ENCODE results near the gene ATP10A.
A peak's percentile ranks its signal among the peaks of the same experiment; 100 is the strongest.
"Not testable (repeated sequence)": the region's sequence is repeated elsewhere in the genome, so short reads cannot be mapped to it uniquely, and the experiment has no call there.

ATP10A gene

GRCh38 chr15:25773248-25773647 is 89.9 kb downstream of the ATP10A start:
- TF ChIP-seq, protein P1, sequence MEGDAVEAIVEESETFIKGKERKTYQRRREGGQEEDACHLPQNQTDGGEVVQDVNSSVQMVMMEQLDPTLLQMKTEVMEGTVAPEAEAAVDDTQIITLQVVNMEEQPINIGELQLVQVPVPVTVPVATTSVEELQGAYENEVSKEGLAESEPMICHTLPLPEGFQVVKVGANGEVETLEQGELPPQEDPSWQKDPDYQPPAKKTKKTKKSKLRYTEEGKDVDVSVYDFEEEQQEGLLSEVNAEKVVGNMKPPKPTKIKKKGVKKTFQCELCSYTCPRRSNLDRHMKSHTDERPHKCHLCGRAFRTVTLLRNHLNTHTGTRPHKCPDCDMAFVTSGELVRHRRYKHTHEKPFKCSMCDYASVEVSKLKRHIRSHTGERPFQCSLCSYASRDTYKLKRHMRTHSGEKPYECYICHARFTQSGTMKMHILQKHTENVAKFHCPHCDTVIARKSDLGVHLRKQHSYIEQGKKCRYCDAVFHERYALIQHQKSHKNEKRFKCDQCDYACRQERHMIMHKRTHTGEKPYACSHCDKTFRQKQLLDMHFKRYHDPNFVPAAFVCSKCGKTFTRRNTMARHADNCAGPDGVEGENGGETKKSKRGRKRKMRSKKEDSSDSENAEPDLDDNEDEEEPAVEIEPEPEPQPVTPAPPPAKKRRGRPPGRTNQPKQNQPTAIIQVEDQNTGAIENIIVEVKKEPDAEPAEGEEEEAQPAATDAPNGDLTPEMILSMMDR (conservative IDR thresholded peaks at IDR 0.05; ENCODE audit: low read length): no peak
- H3K4me3 ChIP-seq (ENCODE audit: low read length): no peak overlapping the region
- no peak for DNase-seq (ENCODE audit: low read depth)

DNA sequence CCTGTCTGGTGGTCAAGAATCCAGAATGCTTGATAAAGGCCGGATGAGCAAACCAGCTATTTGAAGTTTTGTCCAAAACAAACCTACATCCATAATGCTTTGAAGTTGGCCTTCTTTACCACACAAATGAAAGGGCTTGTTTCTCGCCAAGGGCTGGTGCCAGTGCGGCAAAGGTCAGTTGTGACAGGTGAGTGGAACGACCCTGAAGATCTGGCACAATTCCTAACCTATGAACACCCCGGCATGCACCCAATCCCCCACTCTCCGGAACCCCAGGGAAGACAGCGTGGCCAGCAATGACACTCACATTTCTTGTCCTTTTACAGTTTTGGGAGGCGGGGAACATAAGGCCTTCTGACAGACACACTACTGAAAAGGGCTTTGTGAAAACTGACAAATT is 90.6 kb downstream of the ATP10A start:
- no peak for DNase-seq (ENCODE audit: low read depth)
- TF ChIP-seq, protein P1 (conservative IDR thresholded peaks at IDR 0.05; ENCODE audit: low read length): no peak
- no peak overlapping the region for H3K4me3 ChIP-seq (ENCODE audit: low read length)

DNA sequence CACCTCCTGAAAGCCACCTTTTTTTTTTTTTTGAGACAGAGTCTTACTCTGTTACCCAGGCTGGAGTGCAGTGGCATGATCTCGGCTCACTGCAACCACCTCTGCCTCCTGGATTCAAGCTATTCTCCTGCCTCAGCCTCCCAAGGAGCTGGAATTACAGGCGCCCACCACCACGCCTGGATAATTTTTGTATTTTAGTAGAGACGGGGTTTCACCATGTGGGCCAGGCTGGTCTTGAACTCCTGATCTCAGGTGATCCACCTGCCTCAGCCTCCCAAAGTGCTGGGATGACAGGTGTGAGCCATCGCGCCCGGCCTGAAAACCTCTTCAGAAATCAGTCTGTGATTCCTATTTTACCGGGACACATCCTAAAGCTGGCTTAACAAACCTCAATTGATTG is 91.4 kb downstream of the ATP10A start:
- H3K4me3 ChIP-seq (ENCODE audit: low read length); DNase-seq (ENCODE audit: low read depth): not testable (repeated sequence)

GRCh38 chr15:25771338-25771706 is 91.8 kb downstream of the ATP10A start:
- DNase-seq (ENCODE audit: low read depth): no peak
- TF ChIP-seq, protein P1 (conservative IDR thresholded peaks at IDR 0.05; ENCODE audit: low read length): peak; percentile 17

GRCh38 chr15:25770618-25771337 is 92.3 kb downstream of the ATP10A start:
- TF ChIP-seq, protein P1 (conservative IDR thresholded peaks at IDR 0.05; ENCODE audit: low read length): no peak
- no peak overlapping the region for H3K4me3 ChIP-seq (ENCODE audit: low read length)
- no peak for DNase-seq (ENCODE audit: low read depth)

More at GRCh38 chr15:25771338-25771706, 91.8 kb downstream of the ATP10A start:
- H3K4me3 ChIP-seq (ENCODE audit: low read length): no peak overlapping the region

GRCh38 chr15:25770031-25770430 is 93.1 kb downstream of the ATP10A start:
- no peak for DNase-seq (ENCODE audit: low read depth)
- H3K4me3 ChIP-seq (ENCODE audit: low read length): no peak overlapping the region
- TF ChIP-seq, protein P1 (conservative IDR thresholded peaks at IDR 0.05; ENCODE audit: low read length): no peak

DNA sequence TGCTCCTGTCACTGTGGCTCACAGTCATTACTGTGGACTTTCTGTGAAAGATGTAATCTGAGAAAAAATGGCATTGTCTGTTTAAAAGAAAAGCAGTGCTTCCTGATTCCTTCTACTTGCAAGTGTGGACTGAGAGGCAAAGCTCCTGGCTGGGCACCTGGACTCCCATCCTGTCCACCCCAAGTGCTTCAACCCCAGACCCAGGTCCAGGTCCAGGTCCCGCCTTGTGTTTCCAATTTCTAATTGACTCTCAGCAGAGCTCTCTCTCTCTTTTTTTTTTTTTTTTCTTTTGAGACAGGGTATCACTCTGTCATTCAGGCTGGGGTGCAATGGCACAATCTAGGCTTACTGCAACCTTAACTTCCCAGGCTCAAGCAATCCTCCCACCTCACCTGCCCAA is 94.9 kb downstream of the ATP10A start:
- no peak for DNase-seq (ENCODE audit: low read depth)
- H3K4me3 ChIP-seq (ENCODE audit: low read length): no peak overlapping the region
- TF ChIP-seq, protein P1 (conservative IDR thresholded peaks at IDR 0.05; ENCODE audit: low read length): no peak

All from AG10803 (cell line).